ENCODE data around the gene CDKAL1. TPM values are rescaled to one million over a fixed set of nuclear protein-coding genes. Genes with fewer than 3 reads are reported as not detected.

The CDKAL1 gene
- total and polyA plus RNA-seq, 2 donors (not counting 3 experiments of a cell fraction or from before 2014, with no cell fraction given): 6.1 to 20.5 TPM

- no TSS peak for BruUV-seq (replicated peaks)
- H2AFZ ChIP-seq (ENCODE audit: low read depth, low read length): no peak overlapping the region
- no peak overlapping the region for H3K4me3 ChIP-seq (replicated peaks in 1 of 3; ENCODE audit: insufficient read depth in 1 of 3, low read depth in 1 of 3, low read length in 3 of 3)
- FAIRE-seq (no peak), DNase-seq (ENCODE audit: low read depth, low spot score) (no peak)
- H3K9me1 ChIP-seq (replicated peaks; ENCODE audit: control insufficient read depth, extremely low read depth, insufficient read depth, low read length): no peaks in the 10 kb centered on the region
- no peaks in the 10 kb centered on the region for H3K9me3 ChIP-seq (replicated peaks; ENCODE audit: control insufficient read depth, insufficient read depth, low read length)
- no peak overlapping the region for H3K4me2 ChIP-seq (ENCODE audit: insufficient read depth, low read length)
- H3K36me3 ChIP-seq (ENCODE audit: control insufficient read depth in 2 of 2, extremely low read depth in 1 of 2, insufficient read depth in 2 of 2, low read length in 2 of 2): no peaks in the 10 kb centered on the region
- POLR2A ChIA-PET: no interaction called here
- CTCF ChIA-PET: interaction anchor here (1.6 kb wide), 1 partner anchor 18 kb away, joined by 3 read pairs; no protein-coding TSS in a partner anchor
- peaks cover 6% of the 10 kb centered on the region for H3K4me1 ChIP-seq (ENCODE audit: control insufficient read depth, extremely low read depth, insufficient read depth, low read length)
- TF ChIP-seq MAX (IDR thresholded peaks at IDR 0.05; ENCODE audit: insufficient read depth, insufficient read length) (no peak), POLR2A (IDR thresholded peaks at IDR 0.05; ENCODE audit: low read depth, low read length) (no peak), EZH2 (IDR thresholded peaks at IDR 0.05; ENCODE audit: borderline replicate concordance, low read depth, low read length, severe bottlenecking) (no peak), GATA2 (IDR thresholded peaks at IDR 0.05; ENCODE audit: insufficient read depth, insufficient read length, low read depth, low read length) (no peak), JUN (IDR thresholded peaks at IDR 0.05; ENCODE audit: borderline replicate concordance, insufficient read depth, insufficient read length, low read depth) (no peak), CTCF (IDR thresholded peaks at IDR 0.05; ENCODE audit: extremely low read depth in 1 of 2, insufficient read depth in 1 of 2, low read depth in 1 of 2, low read length in 2 of 2) (no peak), POLR2AphosphoS5 (IDR thresholded peaks at IDR 0.05; ENCODE audit: insufficient read depth, low read depth, low read length) (no peak)
- no peaks in the 10 kb centered on the region for H3K27me3 ChIP-seq (ENCODE audit: control insufficient read depth in 2 of 2, insufficient read depth in 2 of 2, low read length in 2 of 2)
- H3K27ac ChIP-seq (ENCODE audit: insufficient read depth, low read depth, low read length): no peak overlapping the region
- H3K9ac ChIP-seq (replicated peaks; ENCODE audit: extremely low read depth, insufficient read depth, low read length): no peak overlapping the region
- H4K20me1 ChIP-seq (replicated peaks; ENCODE audit: control insufficient read depth, extremely low read depth, insufficient read depth, low read length): no peaks in the 10 kb centered on the region
- H3K79me2 ChIP-seq (ENCODE audit: control insufficient read depth, insufficient read depth, low read length): no peaks in the 10 kb centered on the region
- intact Hi-C loops (cut with micrococcal nuclease): no loop called here
- dilution Hi-C loops (cut with MboI; ENCODE audit: extremely low pct_ligation_motif_present, low sequenced_read_pairs): no loop called here
Observed at GRCh38 chr6:20915156-20915555, 380.9 kb downstream of the CDKAL1 start.
